Measurements from ENCODE around the gene F7.

DNA sequence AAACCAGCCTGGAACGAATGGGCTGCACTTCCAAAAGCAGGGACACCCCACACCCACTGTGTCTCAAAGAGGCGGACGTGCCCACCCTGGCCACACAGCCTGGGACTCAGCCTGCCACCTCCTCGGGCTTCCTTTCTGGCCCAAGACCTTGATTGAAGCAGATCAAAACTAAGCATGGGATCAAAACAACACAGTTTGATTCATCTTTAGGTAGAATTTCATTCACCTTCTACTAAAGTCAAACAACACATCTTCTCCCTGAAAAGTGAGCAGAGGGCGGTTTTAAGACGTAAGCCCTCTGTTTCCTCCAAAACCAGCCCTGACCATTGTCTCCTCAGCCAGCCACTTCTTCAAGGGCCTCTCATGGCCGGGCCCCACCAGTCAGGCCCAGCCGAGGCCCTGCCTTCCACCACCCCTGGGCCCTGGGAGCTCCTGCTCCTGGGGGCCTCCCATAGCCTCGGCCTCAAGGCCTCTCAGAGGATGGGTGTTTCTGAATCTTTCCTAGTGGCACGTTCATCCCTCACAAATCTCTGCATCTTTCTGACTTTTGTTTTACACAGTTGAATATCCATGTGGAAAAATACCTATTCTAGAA, 10.7 kb downstream of the F7 start:
- TF ChIP-seq, protein P1, sequence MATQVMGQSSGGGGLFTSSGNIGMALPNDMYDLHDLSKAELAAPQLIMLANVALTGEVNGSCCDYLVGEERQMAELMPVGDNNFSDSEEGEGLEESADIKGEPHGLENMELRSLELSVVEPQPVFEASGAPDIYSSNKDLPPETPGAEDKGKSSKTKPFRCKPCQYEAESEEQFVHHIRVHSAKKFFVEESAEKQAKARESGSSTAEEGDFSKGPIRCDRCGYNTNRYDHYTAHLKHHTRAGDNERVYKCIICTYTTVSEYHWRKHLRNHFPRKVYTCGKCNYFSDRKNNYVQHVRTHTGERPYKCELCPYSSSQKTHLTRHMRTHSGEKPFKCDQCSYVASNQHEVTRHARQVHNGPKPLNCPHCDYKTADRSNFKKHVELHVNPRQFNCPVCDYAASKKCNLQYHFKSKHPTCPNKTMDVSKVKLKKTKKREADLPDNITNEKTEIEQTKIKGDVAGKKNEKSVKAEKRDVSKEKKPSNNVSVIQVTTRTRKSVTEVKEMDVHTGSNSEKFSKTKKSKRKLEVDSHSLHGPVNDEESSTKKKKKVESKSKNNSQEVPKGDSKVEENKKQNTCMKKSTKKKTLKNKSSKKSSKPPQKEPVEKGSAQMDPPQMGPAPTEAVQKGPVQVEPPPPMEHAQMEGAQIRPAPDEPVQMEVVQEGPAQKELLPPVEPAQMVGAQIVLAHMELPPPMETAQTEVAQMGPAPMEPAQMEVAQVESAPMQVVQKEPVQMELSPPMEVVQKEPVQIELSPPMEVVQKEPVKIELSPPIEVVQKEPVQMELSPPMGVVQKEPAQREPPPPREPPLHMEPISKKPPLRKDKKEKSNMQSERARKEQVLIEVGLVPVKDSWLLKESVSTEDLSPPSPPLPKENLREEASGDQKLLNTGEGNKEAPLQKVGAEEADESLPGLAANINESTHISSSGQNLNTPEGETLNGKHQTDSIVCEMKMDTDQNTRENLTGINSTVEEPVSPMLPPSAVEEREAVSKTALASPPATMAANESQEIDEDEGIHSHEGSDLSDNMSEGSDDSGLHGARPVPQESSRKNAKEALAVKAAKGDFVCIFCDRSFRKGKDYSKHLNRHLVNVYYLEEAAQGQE (IDR thresholded peaks at IDR 0.05; ENCODE audit: borderline replicate concordance), result no peak
- TF ChIP-seq, protein P1 (CRISPR knock-in tag; IDR thresholded peaks at IDR 0.05; ENCODE audit: low read depth), result no peak
- TF ChIP-seq PCBP1 (IDR thresholded peaks at IDR 0.05; ENCODE audit: low read depth, low read length, poor library complexity, severe bottlenecking) (no peak), YY1 (IDR thresholded peaks at IDR 0.05; ENCODE audit: borderline replicate concordance in 1 of 3, control insufficient read depth in 1 of 3, extremely low read depth in 1 of 3, insufficient read depth in 3 of 3, insufficient read length in 1 of 3, insufficient replicate concordance in 2 of 3, low read depth in 1 of 3, low read length in 2 of 3) (no peak), TAF1 (IDR thresholded peaks at IDR 0.05; ENCODE audit: control insufficient read depth, extremely low read depth, insufficient read depth, low read length, severe bottlenecking) (no peak), ZNF311 (CRISPR knock-in tag; IDR thresholded peaks at IDR 0.05) (no peak), NRF1 (conservative IDR thresholded peaks at IDR 0.05 in 1 of 2, IDR thresholded peaks at IDR 0.05 in 1 of 2) (no peak), CBX3 (IDR thresholded peaks at IDR 0.05; ENCODE audit: borderline replicate concordance in 1 of 2, low read length in 2 of 2) (no peak), MED1 (CRISPR knock-in tag; IDR thresholded peaks at IDR 0.05; ENCODE audit: borderline replicate concordance) (no peak)
- TF ChIP-seq, protein P2, sequence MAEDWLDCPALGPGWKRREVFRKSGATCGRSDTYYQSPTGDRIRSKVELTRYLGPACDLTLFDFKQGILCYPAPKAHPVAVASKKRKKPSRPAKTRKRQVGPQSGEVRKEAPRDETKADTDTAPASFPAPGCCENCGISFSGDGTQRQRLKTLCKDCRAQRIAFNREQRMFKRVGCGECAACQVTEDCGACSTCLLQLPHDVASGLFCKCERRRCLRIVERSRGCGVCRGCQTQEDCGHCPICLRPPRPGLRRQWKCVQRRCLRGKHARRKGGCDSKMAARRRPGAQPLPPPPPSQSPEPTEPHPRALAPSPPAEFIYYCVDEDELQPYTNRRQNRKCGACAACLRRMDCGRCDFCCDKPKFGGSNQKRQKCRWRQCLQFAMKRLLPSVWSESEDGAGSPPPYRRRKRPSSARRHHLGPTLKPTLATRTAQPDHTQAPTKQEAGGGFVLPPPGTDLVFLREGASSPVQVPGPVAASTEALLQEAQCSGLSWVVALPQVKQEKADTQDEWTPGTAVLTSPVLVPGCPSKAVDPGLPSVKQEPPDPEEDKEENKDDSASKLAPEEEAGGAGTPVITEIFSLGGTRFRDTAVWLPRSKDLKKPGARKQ (CRISPR knock-in tag; IDR thresholded peaks at IDR 0.05), result no peak
- TF ChIP-seq, protein P3, sequence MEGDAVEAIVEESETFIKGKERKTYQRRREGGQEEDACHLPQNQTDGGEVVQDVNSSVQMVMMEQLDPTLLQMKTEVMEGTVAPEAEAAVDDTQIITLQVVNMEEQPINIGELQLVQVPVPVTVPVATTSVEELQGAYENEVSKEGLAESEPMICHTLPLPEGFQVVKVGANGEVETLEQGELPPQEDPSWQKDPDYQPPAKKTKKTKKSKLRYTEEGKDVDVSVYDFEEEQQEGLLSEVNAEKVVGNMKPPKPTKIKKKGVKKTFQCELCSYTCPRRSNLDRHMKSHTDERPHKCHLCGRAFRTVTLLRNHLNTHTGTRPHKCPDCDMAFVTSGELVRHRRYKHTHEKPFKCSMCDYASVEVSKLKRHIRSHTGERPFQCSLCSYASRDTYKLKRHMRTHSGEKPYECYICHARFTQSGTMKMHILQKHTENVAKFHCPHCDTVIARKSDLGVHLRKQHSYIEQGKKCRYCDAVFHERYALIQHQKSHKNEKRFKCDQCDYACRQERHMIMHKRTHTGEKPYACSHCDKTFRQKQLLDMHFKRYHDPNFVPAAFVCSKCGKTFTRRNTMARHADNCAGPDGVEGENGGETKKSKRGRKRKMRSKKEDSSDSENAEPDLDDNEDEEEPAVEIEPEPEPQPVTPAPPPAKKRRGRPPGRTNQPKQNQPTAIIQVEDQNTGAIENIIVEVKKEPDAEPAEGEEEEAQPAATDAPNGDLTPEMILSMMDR (IDR thresholded peaks at IDR 0.05 in 2 of 3, conservative IDR thresholded peaks at IDR 0.05 in 1 of 3; ENCODE audit: insufficient read depth in 2 of 3, low read depth in 1 of 3, low read length in 3 of 3), result no peak
